Central memory CD8-positive, alpha-beta T cell (primary cell): ENCODE measurements around the gene DTHD1.

Source experiments
- ATAC-seq: fragments of 150-1000 bp; cut with Tn5 transposase; replicated peaks from 2 replicates; pipeline ENCODE4 v1.10.0; 2022; ENCODE audit warnings: mild to moderate bottlenecking, moderate FRiP score, moderate number of reproducible peaks; ENCODE audit not compliant: poor library complexity, severe bottlenecking; ENCODE audit errors: extremely low read depth
- DNase-seq, 2 donors: peaks; one replicate each; pipeline ENCODE4 v3.0.0; 2021; ENCODE audit warnings: low spot score in 2 of 2
- H3K27ac Mint-ChIP-seq: one replicate; pipeline ENCODE4 v1.8.0; 2022; ENCODE audit warnings: low read depth, mild to moderate bottlenecking, moderate library complexity, mixed read lengths
- H3K27me3 Mint-ChIP-seq: one replicate; pipeline ENCODE4 v1.8.0; 2022; ENCODE audit warnings: mixed read lengths
- H3K36me3 Mint-ChIP-seq: one replicate; pipeline ENCODE4 v1.8.0; 2022; ENCODE audit warnings: mild to moderate bottlenecking, moderate library complexity, mixed read lengths; ENCODE audit not compliant: insufficient read depth
- H3K4me1 Mint-ChIP-seq: one replicate; pipeline ENCODE4 v1.8.0; 2022; ENCODE audit warnings: mixed read lengths
- H3K4me3 Mint-ChIP-seq: one replicate; pipeline ENCODE4 v1.8.0; 2022; ENCODE audit warnings: mild to moderate bottlenecking, moderate library complexity, mixed read lengths
- H3K9me3 Mint-ChIP-seq: one replicate; pipeline ENCODE4 v1.8.0; 2022; ENCODE audit warnings: mixed read lengths

Gene DTHD1

GRCh38 chr4:36281384-36282106 is at the start of gene DTHD1:
Gene DTHD1, plus strand, starts transcription at chr4:36281616. Its CDS starts 143 bp downstream, at chr4:36281759.
- peaks cover 85% of the 10 kb centered on the region for H3K4me1 Mint-ChIP-seq
- DNase-seq (peak in 1 of 2 donors; percentile 62), ATAC-seq (peak; percentile 69)
- peak within 1 kb of the TSS; percentile 99 for H3K27ac Mint-ChIP-seq
- no peaks in the 10 kb centered on the region for H3K9me3 Mint-ChIP-seq
- peak within 1 kb of the TSS; percentile 93 for H3K4me3 Mint-ChIP-seq
- H3K36me3 Mint-ChIP-seq = peaks cover 36% of the 10 kb centered on the region
- no peaks in the 10 kb centered on the region for H3K27me3 Mint-ChIP-seq

- H3K4me1 Mint-ChIP-seq = peaks cover 85% of the 10 kb centered on the region
- peaks cover 21% of the 10 kb centered on the region for H3K36me3 Mint-ChIP-seq
- no peak for DNase-seq
- H3K9me3 Mint-ChIP-seq = no peaks in the 10 kb centered on the region
- no peaks in the 10 kb centered on the region for H3K27me3 Mint-ChIP-seq
- ATAC-seq = no peak
- peak overlapping the region; percentile 47 for H3K27ac Mint-ChIP-seq
- H3K4me3 Mint-ChIP-seq = peak overlapping the region; percentile 55
Observed at GRCh38 chr4:36233567-36234266, 47.7 kb upstream of the DTHD1 start.

GRCh38 chr4:36235306-36235705 is 46.1 kb upstream of the DTHD1 start:
- ATAC-seq (no peak), DNase-seq (no peak)
- no peaks in the 10 kb centered on the region for H3K9me3 Mint-ChIP-seq
- H3K27me3 Mint-ChIP-seq = no peaks in the 10 kb centered on the region
- peak overlapping the region; percentile 9 for H3K4me3 Mint-ChIP-seq
- peak overlapping the region; percentile 4 for H3K27ac Mint-ChIP-seq
- H3K36me3 Mint-ChIP-seq = peaks cover 25% of the 10 kb centered on the region
- H3K4me1 Mint-ChIP-seq = peaks cover 85% of the 10 kb centered on the region

- no peak overlapping the region for H3K4me3 Mint-ChIP-seq
- H3K4me1 Mint-ChIP-seq = peaks cover 83% of the 10 kb centered on the region
- H3K27ac Mint-ChIP-seq = no peak overlapping the region
- DNase-seq (no peak), ATAC-seq (no peak)
- no peaks in the 10 kb centered on the region for H3K27me3 Mint-ChIP-seq
- peaks cover 26% of the 10 kb centered on the region for H3K36me3 Mint-ChIP-seq
- H3K9me3 Mint-ChIP-seq = no peaks in the 10 kb centered on the region
Observed at GRCh38 chr4:36236159-36236558, 45.3 kb upstream of the DTHD1 start.

- ATAC-seq = no peak
- H3K4me3 Mint-ChIP-seq = peak overlapping the region; percentile 38
- H3K27me3 Mint-ChIP-seq = no peaks in the 10 kb centered on the region
- no peak for DNase-seq
- no peaks in the 10 kb centered on the region for H3K9me3 Mint-ChIP-seq
- H3K27ac Mint-ChIP-seq = peak overlapping the region; percentile 10
- H3K36me3 Mint-ChIP-seq = peaks cover 24% of the 10 kb centered on the region
- H3K4me1 Mint-ChIP-seq = peaks cover 80% of the 10 kb centered on the region
Observed at GRCh38 chr4:36237366-36238313, 43.8 kb upstream of the DTHD1 start.

- Mint-ChIP-seq H3K9me3 (no peaks in the 10 kb centered on the region), H3K27ac (peak overlapping the region; percentile 94), H3K4me1 (peaks cover 60% of the 10 kb centered on the region), H3K27me3 (no peaks in the 10 kb centered on the region), H3K36me3 (peaks cover 26% of the 10 kb centered on the region), H3K4me3 (peak overlapping the region; percentile 88)
- no peak for DNase-seq
- ATAC-seq = peak; percentile 48
Observed at GRCh38 chr4:36241771-36242170, 39.6 kb upstream of the DTHD1 start.

- no peak for DNase-seq
- H3K4me3 Mint-ChIP-seq = peak overlapping the region; percentile 88
Observed at GRCh38 chr4:36242629-36243354, 38.6 kb upstream of the DTHD1 start.

GRCh38 chr4:36243355-36244256 is 37.8 kb upstream of the DTHD1 start:
- DNase-seq (peak; percentile 31 to 32), ATAC-seq (peak; percentile 21)
- Mint-ChIP-seq H3K9me3 (no peaks in the 10 kb centered on the region), H3K4me3 (peak overlapping the region; percentile 88), H3K4me1 (peaks cover 49% of the 10 kb centered on the region), H3K27me3 (no peaks in the 10 kb centered on the region), H3K27ac (peak overlapping the region; percentile 94), H3K36me3 (peaks cover 16% of the 10 kb centered on the region)

More at GRCh38 chr4:36242629-36243354, 38.6 kb upstream of the DTHD1 start:
- Mint-ChIP-seq H3K27me3 (no peaks in the 10 kb centered on the region), H3K27ac (peak overlapping the region; percentile 94), H3K9me3 (no peaks in the 10 kb centered on the region), H3K36me3 (peaks cover 20% of the 10 kb centered on the region), H3K4me1 (peaks cover 57% of the 10 kb centered on the region)
- no peak for ATAC-seq

- DNase-seq = peak; percentile 63 to 78
- Mint-ChIP-seq H3K36me3 (peaks cover 12% of the 10 kb centered on the region), H3K27ac (peak within 1 kb of the TSS; percentile 95), H3K4me1 (peaks cover 46% of the 10 kb centered on the region), H3K4me3 (peak within 1 kb of the TSS; percentile 88), H3K27me3 (no peaks in the 10 kb centered on the region), H3K9me3 (no peaks in the 10 kb centered on the region)
- ATAC-seq = peak; percentile 79
Observed at GRCh38 chr4:36244257-36245082, 36.9 kb upstream of the DTHD1 start, which contains the start of gene ARAP2. Gene ARAP2, minus strand, starts transcription at chr4:36244514. Its CDS starts 15,028 bp downstream, at chr4:36229486.

- ATAC-seq (no peak), DNase-seq (no peak)
- Mint-ChIP-seq H3K36me3 (peaks cover 3% of the 10 kb centered on the region), H3K9me3 (no peaks in the 10 kb centered on the region), H3K4me3 (no peak overlapping the region), H3K27ac (no peak overlapping the region), H3K4me1 (peaks cover 36% of the 10 kb centered on the region), H3K27me3 (no peaks in the 10 kb centered on the region)
Observed at GRCh38 chr4:36249610-36250009, 31.8 kb upstream of the DTHD1 start.
